HepG2 (cell line): ENCODE results near the gene ZNF181. TPM values are rescaled to one million over a fixed set of nuclear protein-coding genes. Genes with fewer than 3 reads are reported as not detected.

Experiments used
- AHDC1 ChIP-seq: sonication (generic); formaldehyde crosslinking; IDR thresholded peaks from 2 replicates; pipeline ENCODE4 v1.5.1; 2020; ENCODE audit warnings: mild to moderate bottlenecking, missing genetic modification reagents, borderline replicate concordance
- ATF4 ChIP-seq, 2 experiments: fragments of 450-650 bp in 1 of 2; sonication (generic) in 1 of 2; formaldehyde crosslinking; IDR thresholded peaks; 2 replicates each; pipeline versions ENCODE4 v1.5.0 to v1.8.0; 2020 to 2022; ENCODE audit warnings: mild to moderate bottlenecking in 1 of 2, missing genetic modification reagents in 1 of 2
- CREB1 ChIP-seq, 2 experiments: fragments of 450-650 bp in 1 of 2; IDR thresholded peaks; 2 replicates each; pipeline ENCODE4 v1.6.1; 2016 to 2017; ENCODE audit warnings: control low read depth in 1 of 2, mild to moderate bottlenecking in 1 of 2, missing compliant biosample characterization in 1 of 2, missing genetic modification characterization in 1 of 2
- HIVEP1 ChIP-seq: sonication (generic); formaldehyde crosslinking; IDR thresholded peaks from 2 replicates; pipeline ENCODE4 v1.4.0; 2020; ENCODE audit warnings: mild to moderate bottlenecking, missing genetic modification reagents
- NCOR1 ChIP-seq: fragments of 200-600 bp; sonication (generic); IDR thresholded peaks from 2 replicates; pipeline ENCODE4 v1.7.0; 2017; ENCODE audit warnings: antibody characterized with exemption, low read length, borderline replicate concordance
- NFE2L2 ChIP-seq: fragments of 150-350 bp; IDR thresholded peaks from 2 replicates; pipeline ENCODE4 v1.6.1; 2014; ENCODE audit warnings: low read length
- PAF1 ChIP-seq: IDR thresholded peaks from 2 replicates; pipeline ENCODE4 v1.6.1; 2016; ENCODE audit warnings: missing genetic modification reagents, missing compliant biosample characterization
- PAXIP1 ChIP-seq: sonication (generic); formaldehyde crosslinking; conservative IDR thresholded peaks from 2 replicates; pipeline ENCODE4 v1.4.0; 2020; ENCODE audit warnings: mild to moderate bottlenecking, missing genetic modification reagents, moderate library complexity
- PCBP1 ChIP-seq: fragments of 200-400 bp; formaldehyde crosslinking; IDR thresholded peaks from 2 replicates; pipeline ENCODE4 v1.6.1; 2017; ENCODE audit warnings: mild to moderate bottlenecking, low read depth, low read length, borderline replicate concordance
- PHF8 ChIP-seq: sonication (generic); formaldehyde crosslinking; IDR thresholded peaks from 2 replicates; pipeline ENCODE4 v1.5.0; 2020; ENCODE audit warnings: missing genetic modification reagents
- POLR2AphosphoS2 ChIP-seq: IDR thresholded peaks from 2 replicates; pipeline ENCODE4 v1.6.1; 2011; ENCODE audit warnings: low read depth, low read length, improper control_type of control experiment
- RFXANK ChIP-seq: IDR thresholded peaks from 2 replicates; pipeline ENCODE4 v1.6.1; 2016
- SALL1 ChIP-seq: sonication (generic); formaldehyde crosslinking; IDR thresholded peaks from 2 replicates; pipeline ENCODE4 v1.8.0; 2022; ENCODE audit warnings: mild to moderate bottlenecking, missing genetic modification reagents
- SMC3 ChIP-seq: IDR thresholded peaks from 2 replicates; pipeline ENCODE4 v1.6.1; 2011; ENCODE audit warnings: low read length, improper control_type of control experiment
- ZNF24 ChIP-seq: fragments of 450-650 bp; IDR thresholded peaks from 2 replicates; pipeline ENCODE4 v1.6.1; 2017; ENCODE audit warnings: antibody characterized with exemption, mild to moderate bottlenecking
- ZNF331 ChIP-seq: sonication (generic); formaldehyde crosslinking; IDR thresholded peaks from 2 replicates; pipeline ENCODE4 v1.4.0; 2020; ENCODE audit warnings: missing genetic modification reagents
- ZNF33A ChIP-seq: sonication (generic); formaldehyde crosslinking; IDR thresholded peaks from 2 replicates; pipeline ENCODE4 v1.5.1; 2020; ENCODE audit warnings: missing genetic modification reagents, mild to moderate bottlenecking, moderate library complexity, borderline replicate concordance
- ZNF468 ChIP-seq: sonication (generic); formaldehyde crosslinking; IDR thresholded peaks from 2 replicates; pipeline ENCODE4 v1.8.0; 2022; ENCODE audit warnings: mild to moderate bottlenecking, moderate library complexity, missing genetic modification reagents
- ZNF768 ChIP-seq: sonication (generic); formaldehyde crosslinking; IDR thresholded peaks from 2 replicates; pipeline ENCODE4 v1.4.0; 2020; ENCODE audit warnings: missing genetic modification reagents
- ZNF879 ChIP-seq: sonication (generic); formaldehyde crosslinking; IDR thresholded peaks from 2 replicates; pipeline ENCODE4 v1.8.1; 2023; ENCODE audit warnings: missing genetic modification reagents
- polyA plus RNA-seq, 8 experiments: library from polyadenylated mRNA; depleted of rRNA in 3 of 8; stranded (reverse) in 7 of 8; unstranded in 1 of 8; fragments of >200 nt; fragmentation: Illumina TruSeq in 4 of 8; extraction: Trizol in 4 of 8; gene quantifications; 2 replicates each; pipeline versions ENCODE4 v1.2.1 to v1.2.3, GENCODE V29; 2011 to 2016; ENCODE audit warnings: low read depth in 4 of 8, missing spikeins in 1 of 8, mixed read lengths in 1 of 8; ENCODE audit not compliant: insufficient read depth in 1 of 8
- total RNA-seq, 5 experiments: library from RNA; depleted of rRNA; stranded (reverse); fragments of >200 nt; fragmentation: Illumina TruSeq; extraction: Trizol; gene quantifications; 2 replicates each; pipeline ENCODE4 v1.2.3, GENCODE V29; 2016; ENCODE audit warnings: low read depth in 1 of 5

The ZNF181 gene
- total and polyA plus RNA-seq, 2 of the 13 experiments (the other 11 are each of a cell fraction or from before 2014, with no cell fraction given) = 10.6 to 15.5 TPM

GRCh38 chr19:34744896-34745690, 11.1 kb downstream of the ZNF181 start (continued):
- TF ChIP-seq PAXIP1 (CRISPR knock-in tag) (no peak), HIVEP1 (no peak), PCBP1 (no peak), ZNF768 (CRISPR knock-in tag) (no peak), ZNF468 (CRISPR knock-in tag) (no peak), ZNF24 (no peak), RFXANK (CRISPR knock-in tag) (no peak), AHDC1 (CRISPR knock-in tag) (no peak), SALL1 (CRISPR knock-in tag) (no peak), NCOR1 (peak; percentile 59; the same call in 1 of the 2 replicates), SMC3 (peak; percentile 4; the same call in 1 of the 2 replicates), PHF8 (no peak), PAF1 (CRISPR knock-in tag) (no peak), ZNF879 (CRISPR knock-in tag) (no peak), CREB1 (IDR thresholded peaks at IDR 0.05) (peak; percentile 48; the same call in 1 of the 2 replicates), CREB1 (CRISPR knock-in tag; IDR thresholded peaks at IDR 0.05) (0 out of 2 replicates have a peak, but pooled peaks have one; percentile 25), ZNF331 (CRISPR knock-in tag) (no peak), POLR2AphosphoS2 (no peak), ATF4 (CRISPR knock-in tag; IDR thresholded peaks at IDR 0.05) (peak in 1 of 2 experiments; percentile 92; a peak in 2 of 4 replicates), ZNF33A (CRISPR knock-in tag) (no peak), NFE2L2 (no peak)
